GM12878 (cell line): ENCODE results near the gene YKT6. TPM values are rescaled to one million over a fixed set of nuclear protein-coding genes. Genes with fewer than 3 reads are reported as not detected.

Experiments
- ATAC-seq: fragments of 200-7000 bp; cut with Tn5 transposase; 3 replicates; pipeline ENCODE4 v1.9.1; 2020; ENCODE audit warnings: mild to moderate bottlenecking, moderate library complexity
- BruUV-seq: library from RNA; stranded (reverse); fragments of 400-500 nt; replicated peaks from 2 replicates; lab custom pipeline; 2021; lab: Mats Ljungman, UMichigan
- CTCF ChIA-PET: fragments of 300-600 bp; sonication (Branson Sonifier 250); formaldehyde crosslinking; extraction: SDS; loops from one replicate; lab custom pipeline; 2021; ENCODE audit warnings: inconsistent platforms; lab: Yijun Ruan, JAX
- POLR2A ChIA-PET: fragments of 350-600 bp; formaldehyde crosslinking; extraction: SDS; loops from one replicate; lab custom pipeline; 2021; ENCODE audit warnings: inconsistent platforms; lab: Charles Lee
- RAD21 ChIA-PET: fragments of 300-600 bp; sonication (Branson Sonifier 250); formaldehyde crosslinking; loops from one replicate; lab custom pipeline; 2023; ENCODE audit warnings: antibody characterized with exemption; ENCODE audit not compliant: unreplicated experiment; lab: Charles Lee
- SMC1A ChIA-PET: fragments of 300-600 bp; sonication (Branson Sonifier 250); formaldehyde crosslinking; loops from one replicate; lab custom pipeline; 2023; ENCODE audit not compliant: unreplicated experiment, uncharacterized antibody; lab: Charles Lee
- DNase-seq: peaks from one replicate; pipeline ENCODE4 v3.0.0-alpha.2; 2011; ENCODE audit warnings: low read depth, low spot score
- FAIRE-seq: peaks from 3 replicates; lab custom pipeline; 2011; peaks lifted over from hg19 to GRCh38; lab: Jason Lieb, UNC
- H2AFZ ChIP-seq: 2 replicates; pipeline ENCODE4 v1.6.0; 2011; ENCODE audit warnings: low read depth, low read length, control low read depth; ENCODE audit not compliant: control insufficient read depth
- H3K27ac ChIP-seq: 2 replicates; pipeline ENCODE4 v1.5.1; 2011; ENCODE audit warnings: control low read depth; ENCODE audit not compliant: control insufficient read depth, insufficient read depth
- H3K27me3 ChIP-seq, 2 experiments: replicated peaks in 1 of 2; 2 replicates each; pipeline versions ENCODE4 v1.6.0 to v1.6.1; 2011; ENCODE audit warnings: low read length in 1 of 2; ENCODE audit not compliant: control insufficient read depth in 2 of 2, insufficient read depth in 2 of 2
- H3K36me3 ChIP-seq, 2 experiments: 2 replicates each; pipeline ENCODE4 v1.5.1; 2011; ENCODE audit warnings: low read length in 1 of 2; ENCODE audit not compliant: control insufficient read depth in 2 of 2, insufficient read depth in 2 of 2
- H3K4me1 ChIP-seq: 2 replicates; pipeline ENCODE4 v1.6.1; 2011; ENCODE audit warnings: mild to moderate bottlenecking, low read length, moderate library complexity, mixed read lengths; ENCODE audit not compliant: control insufficient read depth, insufficient read depth
- H3K4me2 ChIP-seq: 2 replicates; pipeline ENCODE4 v1.6.0; 2011; ENCODE audit warnings: control low read depth; ENCODE audit not compliant: control insufficient read depth, insufficient read depth
- H3K4me3 ChIP-seq: fragments of 200-600 bp; sonication (generic); 2 replicates; pipeline ENCODE4 v1.5.1; 2016
- H3K79me2 ChIP-seq: 2 replicates; pipeline ENCODE4 v1.6.0; 2011; ENCODE audit warnings: low read length; ENCODE audit not compliant: control insufficient read depth, insufficient read depth
- H3K9ac ChIP-seq: 2 replicates; pipeline ENCODE4 v1.8.0; 2011; ENCODE audit warnings: low read length, control low read depth, mixed read lengths; ENCODE audit not compliant: control insufficient read depth, insufficient read depth
- H3K9me3 ChIP-seq: replicated peaks from 3 replicates; pipeline ENCODE4 v1.5.1; 2011; ENCODE audit warnings: mild to moderate bottlenecking, low read length; ENCODE audit not compliant: control insufficient read depth, insufficient read depth
- H4K20me1 ChIP-seq: 2 replicates; pipeline ENCODE4 v1.6.0; 2011; ENCODE audit not compliant: control insufficient read depth, insufficient read depth
- EED ChIP-seq: sonication (generic); IDR thresholded peaks from 2 replicates; pipeline ENCODE4 v1.6.1; 2016; ENCODE audit warnings: antibody characterized with exemption, low read depth
- ESRRA ChIP-seq: IDR thresholded peaks from 2 replicates; pipeline ENCODE4 v1.6.1; 2012; ENCODE audit warnings: mild to moderate bottlenecking, low read length, improper control_type of control experiment
- HDGF ChIP-seq: fragments of 450-650 bp; IDR thresholded peaks from 2 replicates; pipeline ENCODE4 v1.6.1; 2016; ENCODE audit warnings: antibody characterized with exemption
- JUND ChIP-seq: IDR thresholded peaks from 2 replicates; pipeline ENCODE4 v1.6.1; 2012; ENCODE audit warnings: low read depth, mild to moderate bottlenecking, low read length, improper control_type of control experiment, moderate library complexity
- KDM1A ChIP-seq: fragments of 200-600 bp; sonication (generic); IDR thresholded peaks from 2 replicates; pipeline ENCODE4 v1.6.1; 2016; ENCODE audit warnings: borderline replicate concordance
- POLR2A ChIP-seq: IDR thresholded peaks from 2 replicates; pipeline ENCODE4 v1.6.1; 2011; ENCODE audit warnings: low read depth, mild to moderate bottlenecking, low read length
- ZBED1 ChIP-seq: IDR thresholded peaks from 2 replicates; pipeline ENCODE4 v1.6.1; 2016; ENCODE audit warnings: borderline replicate concordance
- ZNF384 ChIP-seq: IDR thresholded peaks from 2 replicates; pipeline ENCODE4 v1.6.1; 2012; ENCODE audit warnings: low read depth, mild to moderate bottlenecking, low read length, improper control_type of control experiment, borderline replicate concordance
- WGBS: methylation state at CpG from one replicate; pipeline ENCODE4 v1.1.6; 2016; ENCODE audit warnings: low lambda C conversion rate; ENCODE audit not compliant: insufficient replicate concordance, insufficient coverage; ENCODE audit errors: missing lambda C conversion rate; 5-methylcytosine and 5-hydroxymethylcytosine counted together
- in situ Hi-C: fragments of 300-500 bp; cut with MboI; formaldehyde crosslinking; loops from 9 replicates; pipeline ENCODE4 v1.14.3; 2018; ENCODE audit warnings: mixed read lengths
- intact Hi-C: fragments of 100-400 bp; cut with micrococcal nuclease; formaldehyde crosslinking; loops from one replicate; pipeline ENCODE4 v1.14.2; 2022; ENCODE audit not compliant: unreplicated experiment
- polyA plus RNA-seq, 11 experiments: library from polyadenylated mRNA; depleted of rRNA in 4 of 11; unstranded in 6 of 11; stranded (reverse) in 5 of 11; fragments of >200 nt; fragmentation: Nextera tagmentation in 4 of 11; fragmentation: Illumina TruSeq in 1 of 11; extraction: Ambion mirVana in 4 of 11; extraction: Trizol in 1 of 11; gene quantifications; 1 replicate in 1 of 11; 2 replicates in 10 of 11; pipeline versions ENCODE4 v1.2.1 to v1.2.3, GENCODE V29; 2011 to 2016; ENCODE audit warnings: inconsistent platforms in 2 of 11, missing spikeins in 2 of 11, low read depth in 1 of 11
- total RNA-seq, 4 experiments: library from RNA; depleted of rRNA in 3 of 4; stranded (reverse); fragments of >200 nt in 3 of 4; fragmentation: Illumina TruSeq in 1 of 4; extraction: Trizol in 1 of 4; gene quantifications; 2 replicates each; pipeline versions ENCODE4 v1.2.1 to v1.2.3, GENCODE V29; 2013 to 2021
- TF ChIP-seq, protein P1 (sequence below): IDR thresholded peaks from 2 replicates; pipeline ENCODE4 v1.6.1; 2012; ENCODE audit warnings: low read depth, low read length, improper control_type of control experiment
- TF ChIP-seq, protein P2 (sequence below): IDR thresholded peaks from 2 replicates; pipeline ENCODE4 v1.6.1; 2011; ENCODE audit warnings: borderline replicate concordance, low read depth, mild to moderate bottlenecking, moderate library complexity, low read length; ENCODE audit not compliant: insufficient read depth, poor library complexity, severe bottlenecking

YKT6 gene
- total and polyA plus RNA-seq, 10 of the 15 experiments (the other 5 are each of a cell fraction or from before 2014, with no cell fraction given) = 1.7 to 95.2 (median 70.5) TPM

DNA sequence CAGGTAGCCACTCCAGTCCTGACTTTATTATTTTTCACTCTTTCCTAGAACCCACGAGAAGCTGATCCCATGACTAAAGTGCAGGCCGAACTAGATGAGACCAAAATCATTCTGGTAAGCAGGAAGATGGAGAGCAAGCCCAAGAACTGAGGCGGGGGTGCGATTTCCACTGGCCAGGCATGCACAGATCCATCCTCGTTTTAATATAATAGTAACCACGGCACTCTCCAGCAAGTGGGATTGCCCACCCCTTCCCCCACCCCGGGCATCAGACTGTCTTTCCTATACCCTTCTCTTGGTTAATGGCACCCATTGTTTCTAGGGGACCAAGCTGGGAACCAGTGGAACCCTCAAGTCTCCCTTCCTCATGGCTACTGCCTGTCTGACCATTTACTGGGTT lies 7.3 kb downstream of the YKT6 start:
- Histone ChIP-seq H4K20me1 (no peaks in the 10 kb centered on the region), H3K9me3 (no peaks in the 10 kb centered on the region), H3K4me1 (no peaks in the 10 kb centered on the region; the same call in 1 of the 2 replicates), H3K4me2 (no peak overlapping the region), H3K9ac (no peak overlapping the region), H3K27me3 (no peaks in the 10 kb centered on the region), H2AFZ (no peak overlapping the region), H3K4me3 (no peak overlapping the region), H3K27ac (no peak overlapping the region), H3K79me2 (peaks cover 7% of the 10 kb centered on the region), H3K36me3 (peaks cover 31 to 37% of the 10 kb centered on the region in 2 experiments)
- 97% methylated on average over 7 of the region's 7 CpGs for WGBS
- FAIRE-seq (no peak), ATAC-seq (no peak), DNase-seq (no peak)
- ChIA-PET CTCF (no interaction called here), RAD21 (no interaction called here), POLR2A (no interaction called here), SMC1A (no interaction called here)
- intact Hi-C loops = no loop called here
- TF ChIP-seq ESRRA (no peak), HDGF (no peak), ZNF384 (no peak), JUND (no peak), KDM1A (no peak), EED (no peak), ZBED1 (no peak), POLR2A (no peak)
- TF ChIP-seq, protein P1, sequence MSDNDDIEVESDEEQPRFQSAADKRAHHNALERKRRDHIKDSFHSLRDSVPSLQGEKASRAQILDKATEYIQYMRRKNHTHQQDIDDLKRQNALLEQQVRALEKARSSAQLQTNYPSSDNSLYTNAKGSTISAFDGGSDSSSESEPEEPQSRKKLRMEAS = no peak
- TF ChIP-seq, protein P2, sequence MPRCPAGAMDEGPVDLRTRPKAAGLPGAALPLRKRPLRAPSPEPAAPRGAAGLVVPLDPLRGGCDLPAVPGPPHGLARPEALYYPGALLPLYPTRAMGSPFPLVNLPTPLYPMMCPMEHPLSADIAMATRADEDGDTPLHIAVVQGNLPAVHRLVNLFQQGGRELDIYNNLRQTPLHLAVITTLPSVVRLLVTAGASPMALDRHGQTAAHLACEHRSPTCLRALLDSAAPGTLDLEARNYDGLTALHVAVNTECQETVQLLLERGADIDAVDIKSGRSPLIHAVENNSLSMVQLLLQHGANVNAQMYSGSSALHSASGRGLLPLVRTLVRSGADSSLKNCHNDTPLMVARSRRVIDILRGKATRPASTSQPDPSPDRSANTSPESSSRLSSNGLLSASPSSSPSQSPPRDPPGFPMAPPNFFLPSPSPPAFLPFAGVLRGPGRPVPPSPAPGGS = no peak
- in situ Hi-C loops = no loop called here
- BruUV-seq = no TSS peak
